CD4-positive, alpha-beta T cell treated with Interleukin-17A for 4 hours (primary cell): ENCODE results near the gene RAB31.

Source experiments
- DNase-seq: peaks from one replicate; pipeline ENCODE4 v3.0.0-alpha.2; 2020; ENCODE audit warnings: mixed read lengths

Gene RAB31

DNA sequence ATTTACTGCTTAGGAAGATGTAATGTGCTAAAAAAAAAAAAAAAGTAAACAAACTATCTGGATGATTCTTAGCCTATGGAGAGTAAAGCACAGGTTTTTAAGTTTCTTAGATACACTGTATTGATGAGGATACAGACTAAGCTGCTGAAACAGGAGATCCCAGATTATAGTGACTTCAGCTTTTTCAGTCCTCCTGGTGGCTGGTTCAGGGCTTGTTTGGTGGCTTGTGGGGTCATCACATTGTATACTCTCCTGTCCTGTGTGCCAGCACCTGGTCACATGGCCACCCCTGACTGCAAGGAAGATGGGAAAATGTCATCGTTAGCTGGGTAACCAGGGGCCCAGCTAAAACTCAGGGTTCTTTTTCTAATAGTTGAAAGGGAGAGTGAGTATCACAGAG, 31.4 kb downstream of the RAB31 start:
- DNase-seq: no peak

DNA sequence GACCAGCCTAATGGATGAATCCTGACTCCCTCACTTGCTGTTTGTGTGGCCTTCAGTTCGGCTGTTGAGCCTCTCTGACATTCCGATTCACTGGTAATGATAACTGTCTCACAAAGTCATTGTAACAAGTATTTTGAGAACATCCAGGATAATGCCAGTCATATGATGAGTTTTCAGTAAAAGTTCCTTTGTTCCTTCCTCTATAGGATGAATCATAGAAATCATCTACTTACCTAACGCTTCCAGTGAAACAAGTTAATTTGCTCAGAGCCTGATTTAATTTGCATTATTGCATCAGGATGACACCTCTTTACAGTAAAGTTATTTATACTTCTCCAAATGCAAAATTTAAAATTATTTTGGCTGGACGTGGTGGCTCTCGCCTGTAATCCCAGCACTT, 32.0 kb downstream of the RAB31 start:
- DNase-seq: no peak

DNA sequence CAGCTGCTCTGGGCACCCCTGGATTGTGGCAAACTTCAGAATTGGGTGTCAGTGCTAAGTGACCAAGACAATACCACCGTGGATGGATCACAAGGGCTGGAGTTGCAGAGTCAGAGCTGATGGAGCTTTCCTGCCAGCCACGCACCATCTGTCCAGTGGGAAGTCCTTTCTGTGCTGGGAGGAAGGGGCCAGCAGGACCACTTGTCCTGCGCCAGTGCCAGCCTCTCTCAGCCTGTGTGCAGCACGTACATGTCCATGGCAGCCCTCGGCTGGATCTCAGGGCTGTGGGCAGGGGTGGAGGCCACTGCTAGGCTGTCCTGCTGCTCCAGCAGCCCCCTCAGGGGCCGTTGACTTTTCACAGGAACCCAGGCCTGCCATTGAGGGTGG, 33.3 kb downstream of the RAB31 start:
- no peak for DNase-seq

DNA sequence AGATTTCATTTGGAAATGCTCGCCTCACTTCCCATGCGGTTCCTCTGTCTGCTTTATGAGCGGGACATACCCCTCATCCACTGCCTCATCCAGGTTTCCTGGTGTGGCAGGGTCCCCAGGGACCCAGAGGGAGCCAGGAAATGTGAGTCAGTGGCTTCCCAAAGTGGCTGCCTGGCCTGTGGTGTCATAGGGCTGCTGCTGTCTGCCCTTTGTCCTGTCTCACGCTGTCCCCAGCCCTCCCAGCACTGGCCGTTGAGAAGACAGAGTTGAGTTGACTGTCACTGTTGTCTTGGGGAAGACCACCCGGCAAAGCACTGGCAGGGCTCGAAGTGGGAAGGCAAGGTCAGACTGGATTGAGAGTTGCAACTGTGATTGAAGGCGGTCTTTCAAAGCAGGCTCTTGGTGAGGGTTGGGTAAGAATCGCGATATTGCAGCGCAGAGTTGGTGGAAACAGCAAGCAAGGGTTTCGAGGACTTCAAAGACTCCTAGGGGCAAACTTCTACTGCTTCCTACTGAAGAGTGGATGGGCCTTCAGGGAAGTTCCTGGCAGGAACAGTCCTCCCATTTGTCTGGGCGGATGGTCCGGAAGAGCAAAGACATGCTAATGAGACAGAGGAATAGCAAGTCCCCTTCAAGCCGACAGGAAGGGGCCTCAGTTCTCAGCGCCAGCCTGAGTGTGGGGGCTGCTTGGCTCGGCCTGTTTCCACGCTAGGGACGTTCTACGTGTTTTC, 33.9 kb downstream of the RAB31 start:
- no peak for DNase-seq

DNA sequence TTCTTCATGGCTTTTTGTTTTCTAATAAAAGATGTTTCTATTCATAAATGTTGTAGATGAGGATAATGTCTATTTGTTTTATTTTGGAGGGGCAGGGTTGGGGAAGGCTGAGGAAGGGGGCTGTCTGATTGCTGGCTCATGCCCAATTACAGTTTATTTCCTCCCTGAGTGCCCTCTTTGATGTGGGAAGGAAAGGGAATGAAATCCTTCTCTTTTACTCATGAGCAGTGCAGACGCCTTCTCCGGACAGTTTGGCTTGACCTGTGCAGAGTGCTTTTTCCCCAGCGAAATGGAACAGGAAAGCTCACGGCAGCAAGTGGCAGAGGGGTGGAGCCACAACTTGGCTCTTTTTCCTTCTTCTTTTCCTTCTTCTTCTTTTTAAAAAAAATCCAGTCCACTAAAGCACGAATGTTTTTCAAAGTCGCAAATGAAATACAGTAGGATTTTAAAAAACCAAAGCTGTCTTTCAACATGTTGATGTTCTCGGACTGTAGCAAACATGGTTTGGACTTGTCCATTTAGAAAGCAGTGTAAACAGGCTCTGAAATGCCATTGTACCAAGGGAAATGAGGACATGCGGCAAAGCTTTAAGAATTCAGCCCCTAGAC, 34.5 kb downstream of the RAB31 start:
- DNase-seq: no peak

DNA sequence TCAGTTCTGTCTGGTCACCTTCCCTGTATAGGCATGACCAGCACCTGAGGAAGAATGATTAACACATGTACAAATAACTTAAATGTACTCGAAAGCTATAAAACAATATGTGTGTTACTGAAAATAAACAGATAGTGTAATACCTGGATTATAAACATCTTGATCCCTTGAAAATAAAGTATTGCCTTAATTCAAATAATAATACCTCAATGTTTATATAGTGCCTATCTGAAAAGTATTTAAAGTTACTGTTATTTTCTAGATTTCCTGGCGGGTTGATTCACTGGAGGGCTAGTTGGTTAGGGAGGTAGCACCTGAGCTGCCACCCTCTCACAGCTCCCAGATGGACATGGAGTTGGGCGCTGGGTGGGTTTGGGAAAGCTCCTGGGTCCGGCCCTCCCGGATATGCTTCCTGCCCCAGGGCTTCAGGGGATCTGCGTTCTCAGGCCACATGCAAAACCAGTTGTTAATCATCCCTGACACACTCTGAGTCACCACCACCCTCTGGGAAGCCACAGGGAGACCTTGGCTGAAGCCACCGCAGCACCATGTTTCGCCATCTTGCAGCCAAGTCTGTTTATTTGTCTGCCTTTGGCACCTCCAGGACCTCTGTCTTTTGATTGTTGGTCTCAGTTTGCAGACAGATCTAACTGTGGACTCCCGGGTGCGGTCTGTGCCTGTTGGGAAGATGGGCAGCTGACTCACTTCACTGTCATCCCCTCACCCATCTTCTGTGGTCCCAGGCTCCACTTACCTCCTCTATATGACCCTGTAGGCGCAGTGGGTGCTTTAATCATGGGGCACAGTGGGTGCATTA, 35.3 kb downstream of the RAB31 start:
- no peak for DNase-seq

DNA sequence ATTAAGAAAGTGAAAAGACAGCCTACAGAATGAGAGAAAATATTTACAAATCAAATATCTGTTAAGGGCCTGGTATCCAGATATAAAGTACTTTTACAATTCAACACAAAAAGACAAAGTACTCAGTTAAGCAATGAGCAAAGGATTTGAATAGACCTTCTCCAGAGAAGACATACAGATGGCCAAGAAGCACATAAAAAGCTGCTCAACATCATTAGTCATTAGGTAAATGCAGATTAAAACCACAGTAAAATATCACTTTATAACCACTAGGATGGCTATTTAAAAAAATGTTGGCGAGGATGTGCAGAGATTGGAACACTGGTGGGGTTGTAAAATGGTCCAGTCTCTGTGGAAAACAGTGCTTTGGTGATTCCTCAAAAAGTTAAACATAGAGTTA, 38.9 kb downstream of the RAB31 start:
- no peak for DNase-seq

DNA sequence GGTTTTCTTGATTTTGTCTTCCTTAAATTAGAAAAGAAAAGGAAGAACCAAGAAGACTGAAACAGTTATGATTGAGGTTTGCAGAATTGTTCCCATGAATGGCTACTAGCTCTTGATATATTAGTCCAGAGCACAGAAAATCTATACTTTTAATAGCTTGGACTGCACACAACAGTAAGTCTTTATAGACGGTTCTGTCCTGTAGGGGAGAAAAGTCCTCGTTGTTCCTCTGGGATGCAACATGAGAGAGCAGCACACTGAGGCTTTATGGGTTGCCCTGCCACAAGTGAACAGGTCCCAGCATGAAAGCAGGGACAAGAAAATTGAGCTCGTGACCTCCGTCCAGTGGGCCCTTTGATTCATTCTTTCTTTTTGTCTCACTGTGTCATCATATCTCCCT, 41.5 kb downstream of the RAB31 start:
- no peak for DNase-seq

DNA sequence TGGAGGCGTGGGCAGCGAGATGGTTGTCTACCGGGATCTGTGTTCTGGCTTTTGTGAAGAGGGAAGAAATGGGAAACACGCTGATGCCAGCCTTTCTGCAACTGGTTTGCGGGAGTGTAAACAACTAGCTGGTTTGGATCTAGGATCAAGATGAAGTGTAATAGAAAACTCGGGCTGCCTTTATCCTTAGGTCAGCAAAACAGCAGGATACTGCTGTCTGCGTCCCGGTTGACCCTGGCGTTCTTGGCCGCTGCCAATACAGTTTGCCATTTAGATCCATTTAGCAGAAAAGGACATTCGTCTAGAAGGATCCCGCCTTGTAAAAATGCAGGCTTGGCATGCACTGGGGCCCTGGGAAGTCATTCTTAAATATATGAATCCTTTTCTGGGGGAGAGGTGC, 42.0 kb downstream of the RAB31 start:
- no peak for DNase-seq

DNA sequence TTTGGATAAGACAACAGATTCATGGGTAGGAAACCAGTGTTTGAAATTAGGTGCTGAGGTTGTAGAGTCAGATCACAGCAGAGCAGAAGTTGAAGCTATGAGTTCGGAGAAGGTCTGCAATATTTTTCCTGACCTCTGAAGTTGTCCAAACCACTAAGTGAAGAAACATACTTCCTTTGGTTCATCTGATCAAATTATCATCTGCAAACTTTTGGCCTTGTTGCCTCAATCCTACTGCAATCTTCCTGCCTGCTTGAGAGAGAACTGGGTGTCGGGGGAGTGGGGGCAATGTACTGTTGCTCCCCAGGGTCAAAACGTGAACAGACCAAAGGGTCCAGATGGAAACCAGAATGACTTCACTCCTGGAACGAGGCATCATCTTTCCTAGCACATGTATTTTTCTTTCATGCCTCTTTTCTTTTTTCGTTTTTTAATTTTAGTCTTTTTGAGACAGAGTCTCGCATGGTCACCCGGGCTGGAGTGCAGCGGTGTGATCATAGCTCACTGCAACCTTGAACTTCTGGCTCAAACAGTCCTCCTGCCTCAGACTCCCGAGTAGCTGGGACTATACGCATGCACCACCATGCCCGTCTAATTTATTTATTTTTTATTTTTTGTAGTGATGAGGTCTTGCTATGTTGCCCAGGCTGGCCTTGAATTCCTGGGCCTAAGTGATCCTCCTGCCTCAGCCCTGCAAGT, 42.7 kb downstream of the RAB31 start:
- no peak for DNase-seq

DNA sequence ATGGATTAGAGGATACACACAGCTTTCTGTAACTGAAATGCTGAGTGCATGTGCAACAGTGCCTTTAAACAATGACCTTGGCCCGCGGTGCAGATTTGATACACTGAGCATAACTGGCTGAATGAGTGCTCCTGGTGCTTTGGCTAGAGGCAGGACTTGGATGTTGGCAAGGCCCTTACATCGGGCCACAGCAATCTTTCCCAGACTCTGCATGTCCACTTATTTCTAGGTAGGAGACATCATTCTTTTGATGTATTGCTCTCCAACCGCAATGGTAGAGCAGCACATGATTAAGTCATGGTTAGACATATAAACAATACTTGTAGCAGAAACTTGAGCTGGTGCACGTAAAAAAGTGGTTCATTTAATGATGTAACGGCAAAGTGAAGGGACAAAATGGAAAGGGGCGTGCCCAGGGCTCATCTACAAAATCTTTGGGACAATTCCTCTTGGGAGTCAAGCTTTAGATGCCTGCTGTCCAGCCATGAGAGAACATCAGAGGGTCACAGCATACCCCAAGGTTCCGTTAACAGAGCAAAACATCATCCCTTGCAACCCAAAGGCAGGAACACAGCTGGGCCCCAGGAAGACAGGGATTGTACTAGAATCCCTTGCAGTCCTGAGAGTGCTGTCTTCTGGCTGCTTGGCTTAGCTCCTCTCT, 43.4 kb downstream of the RAB31 start:
- no peak for DNase-seq

DNA sequence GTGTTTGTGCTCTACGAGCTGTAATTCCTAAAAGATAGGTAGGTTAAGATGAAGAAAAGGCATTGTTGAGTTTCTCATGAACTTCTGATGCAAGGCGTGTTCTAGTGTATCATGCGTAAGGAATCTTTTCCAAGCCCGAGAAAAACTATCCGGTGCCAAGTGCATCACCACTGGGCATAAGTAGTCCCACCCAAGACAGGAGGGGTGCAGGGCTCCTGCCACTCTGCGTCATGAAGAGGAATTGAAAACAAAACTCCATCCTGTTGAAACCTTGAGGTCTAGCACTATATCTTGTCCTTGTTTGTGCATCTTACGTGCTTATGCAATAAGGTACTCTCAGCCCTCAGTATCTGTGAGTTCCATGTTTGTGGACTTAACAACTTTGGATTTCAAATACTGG, 45.7 kb downstream of the RAB31 start:
- no peak for DNase-seq

DNA sequence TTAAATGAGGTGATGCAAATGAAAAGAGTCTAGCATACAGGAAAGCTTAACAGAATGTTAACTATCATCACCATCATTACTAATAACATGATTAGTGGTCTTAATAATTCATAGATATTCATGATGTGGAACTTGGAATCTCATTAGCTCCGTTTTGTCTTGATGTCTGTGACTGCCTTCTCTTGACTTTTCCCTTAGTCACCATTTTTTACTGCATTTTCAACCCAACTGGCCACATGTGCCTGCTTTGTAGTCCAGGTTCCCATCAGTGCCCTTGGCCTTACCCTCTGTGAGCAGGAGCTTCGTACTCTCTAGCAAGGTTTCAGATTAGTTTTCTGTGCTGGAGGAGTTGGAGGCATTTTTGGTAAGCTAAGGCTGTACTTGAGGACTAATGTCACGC, 47.0 kb downstream of the RAB31 start:
- no peak for DNase-seq

DNA sequence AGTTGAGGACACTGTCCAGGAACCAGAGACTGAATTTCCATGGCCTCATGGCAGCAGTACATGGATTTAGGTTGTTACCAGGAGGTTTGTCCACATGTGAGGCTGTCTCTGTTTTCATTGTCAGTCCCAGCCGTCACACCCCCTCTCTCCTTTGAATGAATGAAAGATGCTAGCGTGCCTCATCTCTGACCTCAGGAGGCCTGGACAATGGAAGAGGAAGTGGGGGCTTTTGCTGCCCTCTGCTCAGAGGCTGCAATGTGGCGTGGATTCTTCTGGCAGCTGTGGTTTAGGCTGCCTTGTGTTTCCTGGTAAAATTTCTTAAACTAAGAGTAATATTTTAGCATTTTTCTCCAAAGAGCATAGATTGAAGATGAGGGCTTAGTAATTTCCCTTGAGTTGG, 47.5 kb downstream of the RAB31 start:
- DNase-seq: no peak

DNA sequence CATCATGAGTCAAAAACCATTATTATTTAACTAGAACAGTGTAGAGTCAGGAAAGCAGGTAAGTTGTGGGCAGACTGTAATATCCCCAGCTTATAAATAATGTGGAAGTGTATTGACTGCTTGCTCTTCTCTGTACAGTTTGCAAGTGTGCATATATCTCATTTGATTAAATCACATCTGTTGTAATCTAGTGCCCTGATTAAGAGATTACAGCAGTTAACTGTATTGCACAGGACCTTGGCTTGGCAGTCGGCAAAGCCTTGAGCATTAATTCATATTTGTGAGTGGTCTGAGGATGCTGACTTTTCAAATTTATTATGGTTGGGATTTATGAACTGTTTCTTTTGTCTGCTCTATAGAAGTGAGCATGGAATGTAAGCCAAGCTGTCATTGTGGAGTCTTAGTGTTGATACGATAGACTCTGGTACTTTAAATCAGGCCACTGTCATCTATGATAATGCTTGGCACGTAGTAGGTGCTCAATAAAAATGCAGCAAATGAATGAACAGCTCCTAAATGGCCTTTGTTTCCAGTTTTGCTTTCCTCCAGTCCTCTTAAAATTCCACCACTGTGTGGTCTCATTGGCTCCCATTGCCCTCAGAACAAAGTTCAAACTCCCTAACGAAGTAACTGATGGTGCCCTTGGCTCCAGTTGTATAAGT, 48.3 kb downstream of the RAB31 start:
- no peak for DNase-seq

DNA sequence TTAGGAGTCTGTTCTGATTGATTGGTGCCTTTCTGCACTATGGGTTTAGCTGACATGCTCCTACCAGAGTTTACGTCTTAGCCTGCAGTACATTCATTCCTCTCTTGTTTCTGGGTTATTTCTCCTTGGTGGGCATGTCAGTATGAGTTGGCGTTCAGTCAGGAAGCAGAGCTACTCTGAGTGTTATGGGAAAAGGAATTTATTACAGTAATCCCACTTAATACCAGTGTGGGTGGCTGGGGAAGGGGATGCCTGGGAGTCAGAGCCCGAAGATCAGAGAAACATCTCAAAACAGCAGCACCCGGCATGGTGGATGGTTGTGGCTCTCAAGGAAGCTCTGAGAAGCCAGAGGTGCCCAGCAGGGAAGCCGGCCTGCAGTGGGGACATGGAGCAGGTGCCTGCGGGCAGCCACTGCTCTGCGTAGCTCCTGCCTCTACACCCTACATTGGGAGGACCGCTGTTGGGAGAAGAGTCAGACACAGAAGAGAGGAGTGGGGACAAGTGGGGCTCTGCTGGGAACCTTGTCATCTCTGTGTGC, 48.9 kb downstream of the RAB31 start:
- DNase-seq: no peak

DNA sequence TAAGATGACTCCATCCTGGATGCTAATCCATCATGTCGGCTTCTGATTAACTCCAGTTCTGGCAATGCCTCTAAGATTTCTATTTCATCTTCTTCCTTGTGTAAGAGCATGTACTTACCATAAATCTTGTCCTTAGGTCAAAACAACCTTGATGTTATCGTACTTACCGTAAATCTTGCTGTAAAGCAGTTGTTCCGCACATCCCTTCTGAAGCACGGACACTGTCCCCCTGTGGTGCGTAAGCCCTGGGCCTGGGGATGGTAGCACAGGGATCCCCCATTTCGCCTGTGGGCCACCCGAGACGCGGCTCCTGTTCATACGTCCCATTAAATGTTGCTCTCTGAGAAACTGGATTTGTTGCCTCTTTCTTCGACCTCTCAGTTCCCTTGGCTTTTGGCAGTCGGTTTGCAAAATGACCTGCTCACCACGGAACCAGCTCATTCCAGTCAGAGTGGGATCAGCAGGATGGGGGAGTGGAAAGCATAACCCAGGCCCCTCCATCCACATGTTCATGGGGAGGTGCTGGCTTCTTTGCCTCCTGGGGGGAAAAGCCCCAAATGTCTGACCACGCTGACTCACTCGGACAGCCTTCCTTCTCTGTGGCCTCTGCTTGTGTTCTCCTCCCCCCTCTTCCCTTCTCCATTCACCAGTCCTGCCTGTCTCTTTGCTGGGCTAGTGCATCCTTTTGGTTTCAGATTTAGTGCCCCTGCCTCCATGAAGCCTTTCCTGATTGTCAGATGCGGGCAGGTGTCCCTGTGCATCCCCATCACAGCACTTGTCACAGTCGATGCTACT, 49.9 kb downstream of the RAB31 start:
- DNase-seq: no peak

DNA sequence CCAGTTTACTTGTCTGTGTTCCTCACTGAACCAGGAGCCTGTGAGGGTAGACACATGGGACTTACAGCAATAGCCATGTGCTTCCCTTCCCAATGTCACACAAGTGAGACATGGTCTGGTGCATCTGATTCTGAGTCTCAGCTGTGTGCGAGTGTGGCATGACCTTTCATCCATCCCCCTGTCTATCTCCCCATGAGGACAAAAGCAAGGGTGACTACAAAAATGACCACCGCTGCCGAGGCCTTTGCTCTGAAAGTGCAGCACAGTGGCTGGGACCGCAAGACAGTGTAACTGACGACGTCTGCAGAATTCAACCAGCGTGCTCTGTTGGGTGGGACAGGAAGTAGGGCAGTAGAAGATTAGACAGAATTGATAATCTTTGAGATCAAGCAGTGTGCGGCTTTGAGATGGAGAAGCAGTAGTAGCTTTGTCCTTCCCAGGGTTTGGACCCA, 50.5 kb downstream of the RAB31 start:
- no peak for DNase-seq

DNA sequence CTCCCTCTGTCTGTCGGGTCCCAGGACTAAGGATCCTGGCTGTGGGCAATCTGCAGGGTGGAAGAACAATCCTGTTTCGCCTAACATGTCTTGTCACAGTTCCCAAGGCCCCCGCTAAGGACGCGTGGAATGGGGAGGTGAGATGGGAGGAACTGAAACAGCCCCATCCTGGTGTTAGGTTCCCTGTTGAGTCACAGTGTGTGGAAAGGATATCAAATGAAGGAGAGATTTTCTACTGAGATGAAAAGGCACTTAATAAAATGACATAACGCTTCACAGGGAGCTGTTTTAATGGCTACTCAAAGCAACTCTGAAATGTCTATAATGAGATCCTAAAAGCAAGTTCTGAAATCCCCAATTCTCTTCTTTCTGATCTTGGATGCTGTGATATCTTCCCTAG, 52.5 kb downstream of the RAB31 start:
- DNase-seq: no peak

DNA sequence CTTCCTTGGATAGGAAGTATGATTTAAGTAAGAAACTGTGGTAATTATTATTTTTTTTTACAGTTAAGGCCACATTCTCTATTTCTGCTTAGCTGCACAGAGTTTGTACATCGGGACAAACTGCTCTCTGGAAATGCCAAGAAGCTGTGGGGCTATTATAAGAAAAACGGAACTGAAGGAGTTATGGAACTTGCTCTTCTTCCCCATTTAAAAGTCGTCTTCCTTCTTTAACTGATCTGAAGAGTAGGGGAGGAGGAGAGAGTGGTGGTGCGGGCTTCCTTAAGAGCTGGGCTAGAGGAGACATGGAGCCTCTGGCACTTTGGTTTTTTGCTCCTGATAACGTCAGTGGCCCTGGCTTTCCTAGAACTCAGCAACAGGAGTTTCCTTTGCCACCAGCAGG, 54.4 kb downstream of the RAB31 start:
- no peak for DNase-seq

DNA sequence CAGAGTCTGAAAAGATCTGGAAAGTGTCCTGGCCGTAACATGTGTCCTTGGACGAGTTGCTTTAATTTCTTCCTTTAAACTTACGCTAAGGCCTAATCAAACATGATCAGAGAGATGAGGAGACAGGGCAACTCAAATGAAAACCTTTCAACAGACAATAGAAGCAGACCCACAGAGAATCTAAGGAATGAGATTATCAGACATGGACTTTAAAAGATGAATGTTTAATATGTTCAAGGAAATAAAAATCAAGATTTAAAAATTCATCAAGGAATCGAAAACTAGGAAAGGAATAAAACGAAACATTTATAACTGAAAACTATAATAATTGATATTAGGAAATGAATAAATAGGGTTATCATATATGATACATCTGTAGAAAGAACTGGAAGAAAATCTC, 55.1 kb downstream of the RAB31 start:
- DNase-seq: no peak
